GM19328 (cell line): ENCODE data around the gene SYCN.
"Not testable (repeated sequence)": the region's sequence is repeated elsewhere in the genome, so short reads cannot be mapped to it uniquely, and the experiment has no call there.

Source experiments
- ATAC-seq: cut with Tn5 transposase; IDR thresholded peaks from one replicate; pipeline ENCODE4 v1.9.1; 2021; ENCODE audit warnings: mild to moderate bottlenecking, moderate library complexity; ENCODE audit not compliant: unreplicated experiment

Gene SYCN, protein sequence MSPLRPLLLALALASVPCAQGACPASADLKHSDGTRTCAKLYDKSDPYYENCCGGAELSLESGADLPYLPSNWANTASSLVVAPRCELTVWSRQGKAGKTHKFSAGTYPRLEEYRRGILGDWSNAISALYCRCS

DNA sequence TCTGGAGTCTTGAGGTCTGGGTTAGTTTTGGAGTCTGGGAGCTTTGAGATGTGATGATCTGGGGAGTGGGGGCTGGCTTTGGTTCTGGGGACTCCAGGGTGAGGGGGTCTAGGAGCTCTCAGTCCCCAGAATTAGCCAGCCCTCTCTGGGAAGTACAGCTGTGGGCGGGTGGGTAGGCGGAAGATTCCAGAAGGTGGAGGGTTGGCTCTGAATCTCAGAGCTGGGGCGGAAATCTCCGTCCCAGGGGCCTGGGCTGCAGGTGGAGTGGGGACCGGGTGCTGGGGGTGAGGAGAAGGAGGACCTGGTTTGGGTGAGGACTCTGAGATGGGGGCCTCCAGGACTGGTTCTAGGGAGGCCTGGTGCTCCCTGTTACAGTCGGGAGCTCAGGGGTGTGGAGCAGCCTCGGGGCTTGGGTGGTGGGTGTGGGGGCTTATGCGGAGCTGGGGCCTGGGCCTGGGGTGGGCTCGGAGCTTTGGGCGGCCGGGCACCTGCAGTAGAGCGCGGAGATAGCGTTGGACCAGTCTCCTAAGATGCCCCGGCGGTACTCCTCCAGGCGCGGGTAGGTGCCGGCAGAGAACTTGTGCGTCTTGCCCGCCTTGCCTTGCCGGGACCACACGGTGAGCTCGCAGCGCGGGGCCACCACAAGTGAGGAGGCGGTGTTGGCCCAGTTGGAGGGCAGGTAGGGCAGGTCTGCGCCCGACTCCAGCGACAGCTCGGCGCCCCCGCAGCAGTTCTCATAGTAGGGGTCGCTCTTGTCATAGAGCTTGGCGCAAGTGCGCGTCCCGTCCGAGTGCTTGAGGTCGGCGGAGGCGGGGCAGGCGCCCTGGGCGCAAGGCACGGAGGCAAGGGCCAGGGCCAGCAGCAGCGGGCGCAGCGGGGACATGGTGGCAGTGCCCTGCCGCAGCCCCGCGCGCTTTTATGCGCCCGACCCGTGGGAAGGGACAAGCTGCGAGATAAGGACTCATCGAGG, at the start of gene SYCN:
TSS of gene SYCN (minus strand) at position 892 of the 970 bp plus-strand sequence. CDS start at position 883, 9 bp downstream.
- no peak for ATAC-seq

DNA sequence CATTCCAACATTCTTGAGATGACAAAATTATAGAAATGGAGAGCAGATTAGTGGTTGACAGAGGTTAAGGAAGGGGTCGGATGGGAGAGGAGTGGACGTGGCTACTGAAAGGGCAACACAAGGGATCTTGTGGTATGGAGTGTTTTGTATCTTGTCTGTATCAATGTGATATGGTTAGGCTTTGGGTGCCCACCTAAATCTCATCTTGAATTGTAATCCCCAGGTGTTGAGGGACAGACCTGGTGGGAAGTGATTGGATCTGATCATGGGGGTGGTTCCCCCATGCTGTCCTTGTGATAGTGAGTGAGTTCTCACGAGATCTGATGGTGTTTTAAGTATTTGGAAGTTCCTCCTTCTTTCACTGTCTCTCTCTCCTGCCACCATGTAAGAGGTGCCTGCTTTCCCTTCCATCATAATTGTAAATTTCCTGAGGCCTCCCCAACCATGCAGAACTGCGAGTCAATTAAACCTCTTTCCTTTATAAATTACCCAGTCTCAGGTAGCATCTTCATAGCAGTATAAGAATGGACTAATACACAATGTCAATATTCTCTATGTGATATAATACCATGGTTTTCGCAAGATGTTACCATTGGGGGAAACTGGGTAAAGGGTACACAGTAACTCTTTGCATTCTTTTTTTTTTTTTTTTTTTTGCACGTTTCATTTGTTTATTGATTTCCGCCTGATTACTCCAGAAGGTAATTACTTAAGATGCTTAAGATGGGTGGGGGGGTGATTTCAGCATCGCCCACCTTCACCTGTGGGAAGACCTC, 49.5 kb upstream of the SYCN start:
- ATAC-seq, result no peak

DNA sequence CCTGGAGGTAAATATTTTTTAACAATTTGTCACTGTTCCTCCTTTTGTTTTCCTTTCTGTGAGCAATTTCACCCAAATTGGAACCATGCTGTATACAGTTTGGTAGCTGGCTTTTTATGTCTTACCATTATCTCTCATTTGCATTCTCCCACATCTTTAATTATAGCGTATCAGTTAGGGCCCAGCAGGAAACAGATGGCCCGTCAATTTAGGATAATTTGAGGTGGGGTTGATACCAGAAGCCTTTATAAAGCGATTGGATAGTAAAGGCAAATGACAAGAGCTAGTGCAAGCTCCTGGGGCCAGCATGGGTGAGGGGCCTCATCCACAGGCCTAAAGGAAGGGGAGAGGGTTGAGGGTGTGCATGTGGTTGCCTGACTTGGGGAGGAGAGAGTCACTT, 48.4 kb upstream of the SYCN start:
- no peak for ATAC-seq

DNA sequence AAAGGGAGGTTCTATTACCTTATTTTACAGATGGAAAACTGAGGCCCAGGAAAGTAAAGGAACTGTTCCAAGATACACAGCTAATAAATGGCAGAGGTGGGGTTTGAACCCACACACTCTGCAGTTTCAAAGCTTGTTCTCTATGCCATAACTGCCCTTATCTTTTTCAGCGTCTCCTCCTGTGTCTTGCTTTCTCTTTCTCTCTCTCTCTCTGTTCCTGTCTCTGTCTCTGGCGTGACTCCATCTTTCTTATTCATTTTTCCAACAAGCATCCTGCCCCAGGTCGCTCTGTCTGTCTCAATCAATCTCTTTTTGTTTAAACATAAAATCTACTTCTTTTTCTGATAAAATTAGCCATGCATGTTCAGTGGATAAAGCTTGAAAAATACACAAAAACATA, 47.8 kb upstream of the SYCN start:
- ATAC-seq, result no peak

DNA sequence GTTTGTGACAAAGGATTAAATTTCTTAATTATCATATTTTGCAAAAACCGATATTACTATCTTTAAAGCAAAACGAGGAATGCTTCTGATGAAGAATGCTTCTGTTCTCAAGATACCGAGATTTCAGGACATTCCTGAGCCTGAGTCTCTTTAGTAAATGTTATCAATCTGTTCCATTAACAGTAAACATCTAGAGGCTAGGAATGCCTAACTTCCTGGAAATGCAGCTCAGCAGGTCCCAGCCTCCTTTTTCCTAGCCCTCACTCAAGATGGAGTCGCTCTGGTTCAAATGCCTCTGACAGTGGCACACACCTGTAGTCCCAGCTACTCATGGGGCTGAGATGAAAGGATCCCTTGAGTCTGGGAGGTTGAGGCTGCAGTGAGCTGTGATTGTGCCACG, 47.0 kb upstream of the SYCN start:
- ATAC-seq, result no peak

DNA sequence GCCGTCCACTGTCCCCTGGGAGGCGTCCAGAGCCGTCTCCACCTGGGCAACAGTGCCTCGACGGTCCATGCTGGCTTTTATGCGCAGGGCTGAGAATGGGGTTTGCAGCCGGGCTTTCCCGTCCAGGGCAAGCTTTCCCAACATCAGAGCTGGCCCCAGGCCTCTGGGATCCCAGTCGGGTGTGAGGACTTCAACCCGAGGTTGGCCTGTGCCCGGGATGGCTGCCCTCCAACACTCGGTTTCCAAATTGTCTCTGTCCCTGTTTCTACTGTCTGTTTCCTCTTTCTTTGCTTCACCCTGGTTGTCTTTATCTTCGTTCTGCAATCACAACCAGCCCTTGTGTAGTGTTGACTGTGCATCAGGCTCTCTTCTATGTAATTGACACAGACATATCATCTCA, 44.7 kb upstream of the SYCN start, which contains the start of gene IFNL4:
TSS of gene IFNL4 (minus strand) at position 51 of the 400 bp plus-strand sequence.
- no peak for ATAC-seq

DNA sequence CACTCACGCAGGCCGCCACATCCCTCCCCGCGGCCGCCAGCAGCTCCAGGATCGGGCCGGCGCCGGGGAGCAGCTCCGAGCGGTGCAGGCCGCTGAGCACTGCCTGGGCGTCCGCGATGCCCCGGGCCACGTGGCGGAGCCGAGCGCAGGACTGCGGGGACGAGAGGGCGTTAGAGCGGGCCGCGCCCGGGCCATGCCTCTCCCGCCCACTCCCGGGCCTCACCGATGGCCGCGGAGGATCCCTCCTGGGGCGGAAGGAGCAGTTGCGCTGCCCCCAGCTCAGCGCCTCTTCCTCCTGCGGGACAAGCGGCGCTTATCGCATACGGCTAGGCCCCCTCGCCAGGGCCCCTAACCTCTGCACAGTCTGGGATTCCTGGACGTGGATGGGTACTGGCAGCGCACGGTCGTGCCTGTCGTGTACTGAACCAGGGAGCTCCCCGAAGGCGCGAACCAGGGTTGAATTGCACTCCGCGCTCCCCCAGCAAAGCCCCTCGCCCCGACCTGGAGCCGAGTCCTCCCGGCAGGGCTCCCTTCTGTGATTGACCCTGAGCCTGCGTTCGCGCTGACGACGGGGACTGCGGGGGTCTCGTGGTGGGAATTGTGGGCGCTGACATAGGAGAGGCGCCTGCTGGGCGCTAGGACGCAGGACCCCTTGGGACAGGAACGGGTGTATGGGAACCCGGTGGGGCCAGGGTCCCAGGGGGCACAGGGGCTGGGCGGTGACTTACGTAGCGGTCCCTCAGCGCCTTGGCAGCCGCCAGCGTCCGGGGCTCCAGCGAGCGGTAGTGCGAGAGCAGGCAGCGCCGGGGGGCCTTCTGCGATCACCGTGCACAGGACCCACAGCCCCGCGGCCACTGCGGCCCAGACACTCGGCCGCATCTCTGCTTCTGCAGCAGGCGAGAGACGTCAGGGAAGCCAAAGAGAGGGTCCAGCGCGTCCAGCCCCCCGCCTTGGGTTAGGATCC, 43.9 kb upstream of the SYCN start:
- ATAC-seq, result no peak

DNA sequence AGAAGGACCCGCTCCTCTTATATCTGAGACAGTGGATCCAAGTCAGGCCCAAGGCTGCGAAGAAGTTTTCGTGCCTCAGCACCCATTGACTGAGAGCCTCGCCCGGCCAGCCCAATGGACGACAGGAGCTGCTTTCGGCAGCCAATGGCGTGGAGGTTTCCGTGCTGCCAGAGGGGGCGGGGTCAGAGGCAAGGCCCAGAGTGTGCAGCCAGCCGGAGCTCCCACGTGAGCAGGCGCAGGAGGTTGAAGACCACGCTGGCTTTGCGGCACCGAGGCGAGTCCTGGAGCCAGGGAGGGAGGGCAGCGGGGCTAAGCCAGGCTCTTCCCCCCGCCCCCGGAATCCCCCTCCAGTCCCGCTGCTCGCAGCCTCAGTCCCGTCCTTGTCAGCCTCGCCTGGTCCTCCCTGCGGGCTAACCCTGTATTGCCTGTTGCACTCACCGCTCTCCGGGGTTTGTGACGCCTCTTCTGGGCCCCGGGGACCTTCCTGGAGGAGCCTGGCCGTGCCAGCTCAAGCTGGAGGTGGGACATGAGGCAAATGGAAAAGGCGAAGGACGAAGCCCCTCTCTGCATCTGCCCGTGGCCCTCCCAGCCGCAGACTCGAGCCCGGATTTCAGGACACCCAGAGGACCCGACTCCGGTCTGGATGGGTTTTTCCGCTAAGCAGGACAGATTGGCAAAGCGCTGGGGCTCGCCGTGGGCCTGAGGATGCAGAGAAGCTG, 43.0 kb upstream of the SYCN start:
- ATAC-seq, result no peak

DNA sequence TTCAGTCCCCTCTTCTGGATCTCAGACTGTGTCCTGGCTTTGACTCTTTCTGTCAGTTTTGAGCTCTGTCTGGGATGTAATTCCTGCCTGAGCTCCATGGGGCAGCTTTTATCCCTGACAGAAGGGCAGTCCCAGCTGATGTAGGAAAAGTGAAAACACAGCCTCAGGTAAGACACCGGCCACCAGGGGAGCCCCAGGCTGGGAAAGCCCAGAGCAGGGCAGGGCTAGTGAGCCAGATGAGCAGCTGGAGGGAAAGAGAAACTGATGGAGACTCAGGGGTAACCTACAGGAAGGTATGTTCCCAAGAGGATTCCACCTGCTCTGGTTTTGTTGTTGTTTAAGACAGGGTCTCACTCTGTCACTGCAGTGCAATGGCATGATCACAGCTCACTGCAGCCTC, 41.1 kb upstream of the SYCN start:
- ATAC-seq, result not testable (repeated sequence)

DNA sequence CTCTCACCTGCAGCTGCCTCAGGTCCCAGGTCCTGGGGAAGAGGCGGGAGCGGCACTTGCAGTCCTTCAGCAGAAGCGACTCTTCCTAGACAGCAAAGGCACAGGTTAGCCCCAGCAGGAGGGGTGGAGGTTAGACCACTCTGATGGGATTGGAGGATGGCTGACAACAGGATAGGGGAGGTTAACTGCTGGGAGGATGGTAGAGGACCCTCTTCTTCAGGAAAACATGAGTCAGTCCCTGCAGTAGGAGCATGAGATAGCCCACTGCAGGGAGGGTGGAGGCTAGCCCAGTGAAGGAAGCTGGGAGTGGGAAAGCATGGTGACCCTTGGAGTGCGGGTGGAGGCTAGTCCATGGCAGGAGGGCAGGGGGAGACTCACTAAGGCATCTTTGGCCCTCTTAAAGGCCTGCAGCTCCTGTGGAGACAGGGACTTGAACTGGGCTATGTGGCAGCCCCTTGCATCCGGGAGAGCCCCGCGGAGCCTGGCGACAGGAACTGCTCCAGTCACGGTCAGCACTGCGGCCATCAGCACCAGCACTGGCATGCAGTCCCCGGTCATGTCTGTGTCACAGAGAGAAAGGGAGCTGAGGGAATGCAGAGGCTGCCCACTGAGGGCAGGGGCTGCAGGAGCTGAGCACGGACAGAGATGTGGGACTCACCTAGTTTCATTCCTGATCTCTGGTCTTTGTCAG, 40.5 kb upstream of the SYCN start, which contains the start of gene IFNL3:
TSS of gene IFNL3 (minus strand) at position 597 of the 691 bp plus-strand sequence. CDS start at position 558, 39 bp downstream.
- ATAC-seq, result not testable (repeated sequence)

DNA sequence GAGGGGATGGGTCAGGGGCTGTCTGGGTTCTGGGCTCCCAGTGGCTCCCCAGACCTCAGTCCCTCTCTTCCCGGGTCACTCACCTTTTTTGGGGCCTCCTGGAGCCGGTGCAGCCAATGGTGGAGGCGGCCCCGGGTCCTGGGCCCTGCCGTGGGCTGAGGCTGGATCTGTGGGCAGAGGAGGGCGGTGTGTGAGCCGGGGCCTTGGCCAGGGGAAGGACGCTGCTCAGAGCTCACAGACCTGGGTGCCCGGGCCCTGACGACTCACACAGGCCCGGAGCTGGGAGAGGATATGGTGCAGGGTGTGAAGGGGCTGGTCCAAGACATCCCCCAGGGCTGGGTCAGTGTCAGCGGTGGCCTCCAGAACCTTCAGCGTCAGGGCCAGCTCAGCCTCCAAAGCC, 39.7 kb upstream of the SYCN start:
- not testable (repeated sequence) for ATAC-seq

DNA sequence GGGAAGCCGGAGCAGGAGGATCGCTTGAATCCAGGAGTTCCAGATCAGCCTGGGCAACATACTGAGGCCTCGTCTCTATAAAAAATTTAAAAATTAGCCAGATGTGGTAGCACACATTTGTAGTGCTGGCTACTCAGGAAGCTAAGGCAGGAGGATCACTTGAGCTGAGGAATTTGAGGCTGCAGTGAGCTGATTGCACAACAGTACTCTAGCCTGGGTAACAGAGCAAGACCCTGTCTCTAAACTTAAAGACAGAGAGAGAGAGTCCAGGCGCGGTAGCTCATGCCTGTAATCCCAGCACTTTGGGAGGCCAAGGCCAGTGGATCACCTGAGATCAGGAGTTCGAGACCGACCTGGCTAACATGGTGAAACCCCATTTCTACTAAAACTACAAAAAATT, 36.4 kb upstream of the SYCN start:
- ATAC-seq, result no peak

DNA sequence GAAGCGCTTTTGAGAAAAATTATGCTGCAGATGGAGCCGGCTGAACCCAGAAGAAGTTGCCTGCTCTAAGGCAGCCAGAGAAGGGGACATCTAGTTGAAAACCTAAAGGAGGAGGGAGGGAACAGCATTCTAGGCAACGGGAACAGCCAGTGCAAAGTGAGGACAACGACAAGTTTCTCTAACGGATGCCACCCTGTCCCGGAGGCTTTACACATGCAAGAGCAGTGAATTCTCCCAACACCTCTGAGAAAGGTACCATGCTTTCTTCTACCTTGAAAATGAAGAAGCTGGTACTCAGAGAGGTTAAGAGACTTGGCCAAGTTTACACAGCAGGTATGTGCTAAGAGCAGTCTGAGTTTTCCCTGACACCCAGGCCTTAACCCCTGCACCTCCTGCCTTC, 34.9 kb upstream of the SYCN start:
- ATAC-seq, result no peak

DNA sequence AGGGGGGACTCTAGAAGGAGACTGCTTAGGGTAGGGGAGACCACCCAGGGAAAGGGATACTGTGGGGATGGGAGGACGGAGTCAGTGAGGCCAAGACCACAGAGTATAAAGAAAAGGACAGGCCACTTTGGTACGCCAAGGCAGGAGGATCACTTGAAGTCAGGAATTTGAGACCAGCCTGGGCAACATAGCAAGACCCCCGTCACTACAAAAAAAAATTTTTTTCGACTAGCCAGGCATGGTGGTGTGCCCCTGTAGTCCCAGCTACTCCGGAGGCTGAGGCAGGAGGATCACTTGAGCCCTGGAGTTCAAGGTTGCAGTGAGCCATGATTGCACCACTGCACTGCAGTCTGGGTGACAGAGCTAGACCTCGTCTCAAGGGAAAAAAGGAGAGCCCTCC, 34.1 kb upstream of the SYCN start:
- ATAC-seq, result no peak

DNA sequence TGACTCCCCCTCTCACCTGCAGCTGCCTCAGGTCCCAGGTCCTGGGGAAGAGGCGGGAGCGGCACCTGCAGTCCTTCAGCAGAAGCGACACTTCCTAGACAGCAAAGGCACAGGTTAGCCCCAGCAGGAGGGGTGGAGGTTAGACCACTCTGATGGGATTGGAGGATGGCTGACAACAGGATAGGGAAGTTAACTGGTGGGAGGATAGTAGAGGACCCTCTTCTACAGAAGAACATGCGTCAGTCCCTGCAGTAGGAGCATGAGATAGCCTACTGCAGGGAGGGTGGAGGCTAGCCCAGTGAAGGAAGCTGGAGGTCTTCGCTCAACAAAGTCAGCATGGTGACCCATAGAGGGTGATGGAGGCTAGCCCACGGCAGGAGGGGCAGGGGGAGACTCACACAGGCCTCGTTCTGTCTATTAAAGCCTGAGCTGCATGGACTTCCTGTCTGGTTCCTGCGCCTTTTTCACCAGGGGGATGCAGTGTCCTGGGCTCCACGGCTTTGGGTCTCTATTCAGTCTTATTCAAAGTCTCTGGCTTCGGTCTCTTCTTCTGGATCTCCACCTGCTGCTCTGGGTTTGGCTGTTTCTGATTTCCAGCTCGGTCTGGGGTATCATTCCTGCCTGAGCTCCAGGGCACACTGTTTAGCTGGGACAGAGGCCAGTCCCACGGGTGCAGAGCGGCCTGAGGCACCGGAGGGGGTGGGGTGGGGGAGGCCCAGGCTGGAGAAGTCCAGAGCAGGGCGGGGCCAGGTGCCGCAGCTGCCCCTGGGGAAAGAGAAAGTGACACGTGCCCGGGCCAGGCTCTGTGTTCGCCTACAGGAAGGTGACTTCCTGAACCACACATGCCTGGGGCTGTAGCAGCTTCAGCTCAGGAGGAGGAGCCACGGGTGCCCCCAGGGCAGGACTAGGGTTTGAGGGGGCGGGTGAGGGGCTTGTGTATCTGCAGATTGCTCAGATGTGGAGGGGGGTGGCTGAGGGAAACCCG, 33.4 kb upstream of the SYCN start:
- ATAC-seq, result no peak

DNA sequence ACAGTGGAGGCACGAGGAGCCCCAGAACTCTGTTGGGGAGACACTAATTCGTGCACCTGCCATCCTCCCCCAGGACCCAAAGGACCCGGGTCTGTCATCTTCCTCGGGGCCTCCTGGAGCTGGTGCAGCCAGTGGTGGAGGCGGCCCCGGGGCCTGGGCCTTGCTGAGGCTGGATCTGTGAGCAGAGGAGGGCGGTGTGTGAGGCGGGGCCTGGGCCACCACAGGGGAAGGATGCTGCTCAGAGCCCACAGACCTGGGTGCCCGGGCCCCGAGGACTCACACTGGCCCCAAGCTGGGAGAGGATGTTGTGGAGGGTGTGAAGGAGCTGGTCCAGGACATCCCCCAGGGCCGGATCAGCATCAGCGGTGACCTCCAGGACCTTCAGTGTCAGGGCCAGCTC, 32.5 kb upstream of the SYCN start:
- no peak for ATAC-seq

DNA sequence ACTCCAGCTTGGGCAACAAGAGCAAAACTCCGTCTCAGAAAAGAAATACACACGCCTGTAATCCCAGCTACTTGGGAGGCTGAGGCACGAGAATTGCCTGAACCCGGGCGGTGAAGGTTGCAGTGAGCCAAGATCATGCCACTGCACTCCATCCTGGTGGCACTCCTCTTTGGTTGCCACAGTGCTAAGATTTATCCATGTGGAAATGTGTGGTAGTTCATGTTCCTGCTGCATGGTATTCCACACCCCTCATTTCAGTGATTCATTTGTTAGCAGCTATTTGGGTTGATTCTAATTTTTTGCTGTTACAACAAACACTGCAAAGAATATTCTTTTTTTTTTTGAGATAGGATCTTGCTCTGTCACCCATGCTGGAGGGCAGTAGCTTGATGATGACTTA, 28.6 kb upstream of the SYCN start:
- no peak for ATAC-seq
